ENCODE data around the gene ERVMER34-1.

The ERVMER34-1 gene

GRCh38 chr4:52712251-52713130, 38.7 kb downstream of the ERVMER34-1 start:
- H3K27me3 Mint-ChIP-seq = no peaks in the 10 kb centered on the region
- H3K27ac Mint-ChIP-seq = peak overlapping the region; percentile 99
- H3K4me1 Mint-ChIP-seq = peaks cover 56% of the 10 kb centered on the region
- DNase-seq (peak; percentile 96), ATAC-seq (peak; percentile 97)
- peaks cover 44% of the 10 kb centered on the region for H3K36me3 Mint-ChIP-seq (ENCODE audit: low read depth)
- peak overlapping the region; percentile 94 for H3K4me3 Mint-ChIP-seq
- H3K9me3 Mint-ChIP-seq = peaks cover 4% of the 10 kb centered on the region

GRCh38 chr4:52711834-52712250, 39.4 kb downstream of the ERVMER34-1 start:
- Mint-ChIP-seq H3K27me3 (no peaks in the 10 kb centered on the region), H3K36me3 (ENCODE audit: low read depth) (peaks cover 41% of the 10 kb centered on the region), H3K27ac (peak overlapping the region; percentile 78), H3K4me3 (peak overlapping the region; percentile 94), H3K9me3 (peaks cover 4% of the 10 kb centered on the region), H3K4me1 (peaks cover 56% of the 10 kb centered on the region)
- no peak for ATAC-seq
- no peak for DNase-seq

GRCh38 chr4:52711272-52711671, 40.0 kb downstream of the ERVMER34-1 start:
- peak overlapping the region; percentile 94 for H3K4me3 Mint-ChIP-seq
- peaks cover 4% of the 10 kb centered on the region for H3K9me3 Mint-ChIP-seq
- H3K27ac Mint-ChIP-seq = peak overlapping the region; percentile 78
- peaks cover 52% of the 10 kb centered on the region for H3K4me1 Mint-ChIP-seq
- DNase-seq = no peak
- H3K27me3 Mint-ChIP-seq = no peaks in the 10 kb centered on the region
- ATAC-seq = no peak
- H3K36me3 Mint-ChIP-seq (ENCODE audit: low read depth) = peaks cover 37% of the 10 kb centered on the region

- Mint-ChIP-seq H3K9me3 (no peaks in the 10 kb centered on the region), H3K4me3 (no peak overlapping the region), H3K27ac (no peak overlapping the region), H3K4me1 (peaks cover 32% of the 10 kb centered on the region), H3K27me3 (peaks cover 2% of the 10 kb centered on the region), H3K36me3 (ENCODE audit: low read depth) (peaks cover 15% of the 10 kb centered on the region)
- ATAC-seq (no peak), DNase-seq (no peak)
Observed at GRCh38 chr4:52709155-52709554, 42.1 kb downstream of the ERVMER34-1 start.

- Mint-ChIP-seq H3K27me3 (peaks cover 6% of the 10 kb centered on the region), H3K4me3 (no peak overlapping the region), H3K9me3 (no peaks in the 10 kb centered on the region), H3K4me1 (peaks cover 5% of the 10 kb centered on the region), H3K36me3 (ENCODE audit: low read depth) (no peaks in the 10 kb centered on the region), H3K27ac (no peak overlapping the region)
- DNase-seq = no peak
- ATAC-seq = no peak
Observed at GRCh38 chr4:52704661-52705060, 46.6 kb downstream of the ERVMER34-1 start.

- Mint-ChIP-seq H3K4me1 (peaks cover under 1% of the 10 kb centered on the region), H3K27ac (no peak overlapping the region), H3K4me3 (no peak overlapping the region), H3K27me3 (peaks cover 6% of the 10 kb centered on the region), H3K36me3 (ENCODE audit: low read depth) (no peaks in the 10 kb centered on the region), H3K9me3 (no peaks in the 10 kb centered on the region)
- ATAC-seq (no peak), DNase-seq (no peak)
Observed at GRCh38 chr4:52704133-52704532, 47.1 kb downstream of the ERVMER34-1 start.

- ATAC-seq = no peak
- no peaks in the 10 kb centered on the region for H3K36me3 Mint-ChIP-seq (ENCODE audit: low read depth)
- no peaks in the 10 kb centered on the region for H3K9me3 Mint-ChIP-seq
- no peak for DNase-seq
- H3K27me3 Mint-ChIP-seq = peaks cover 9% of the 10 kb centered on the region
- H3K4me3 Mint-ChIP-seq = no peak overlapping the region
- H3K4me1 Mint-ChIP-seq = no peaks in the 10 kb centered on the region
- no peak overlapping the region for H3K27ac Mint-ChIP-seq
Observed at GRCh38 chr4:52701207-52701606, 50.0 kb downstream of the ERVMER34-1 start.

GRCh38 chr4:52694936-52695335, 56.3 kb downstream of the ERVMER34-1 start:
- no peaks in the 10 kb centered on the region for H3K4me1 Mint-ChIP-seq
- no peak overlapping the region for H3K4me3 Mint-ChIP-seq
- H3K27ac Mint-ChIP-seq = no peak overlapping the region
- peaks cover 17% of the 10 kb centered on the region for H3K27me3 Mint-ChIP-seq
- DNase-seq = no peak
- no peak for ATAC-seq
- H3K36me3 Mint-ChIP-seq (ENCODE audit: low read depth) = peaks cover 14% of the 10 kb centered on the region
- peaks cover 28% of the 10 kb centered on the region for H3K9me3 Mint-ChIP-seq

GRCh38 chr4:52693492-52693891, 57.7 kb downstream of the ERVMER34-1 start:
- H3K36me3 Mint-ChIP-seq (ENCODE audit: low read depth) = peaks cover 14% of the 10 kb centered on the region
- no peak overlapping the region for H3K27ac Mint-ChIP-seq
- H3K27me3 Mint-ChIP-seq = peaks cover 17% of the 10 kb centered on the region
- ATAC-seq (no peak), DNase-seq (no peak)
- H3K4me1 Mint-ChIP-seq = no peaks in the 10 kb centered on the region
- peaks cover 28% of the 10 kb centered on the region for H3K9me3 Mint-ChIP-seq
- H3K4me3 Mint-ChIP-seq = no peak overlapping the region
